GM19463 (cell line): ENCODE measurements around the gene METTL5.
A peak's percentile ranks its signal among the peaks of the same experiment; 100 is the strongest.
"Not testable (repeated sequence)": the region's sequence is repeated elsewhere in the genome, so short reads cannot be mapped to it uniquely, and the experiment has no call there.

Experiments
- ATAC-seq: cut with Tn5 transposase; IDR thresholded peaks from one replicate; pipeline ENCODE4 v1.9.1; 2021; ENCODE audit warnings: mild to moderate bottlenecking, moderate library complexity; ENCODE audit not compliant: unreplicated experiment

Gene METTL5

DNA sequence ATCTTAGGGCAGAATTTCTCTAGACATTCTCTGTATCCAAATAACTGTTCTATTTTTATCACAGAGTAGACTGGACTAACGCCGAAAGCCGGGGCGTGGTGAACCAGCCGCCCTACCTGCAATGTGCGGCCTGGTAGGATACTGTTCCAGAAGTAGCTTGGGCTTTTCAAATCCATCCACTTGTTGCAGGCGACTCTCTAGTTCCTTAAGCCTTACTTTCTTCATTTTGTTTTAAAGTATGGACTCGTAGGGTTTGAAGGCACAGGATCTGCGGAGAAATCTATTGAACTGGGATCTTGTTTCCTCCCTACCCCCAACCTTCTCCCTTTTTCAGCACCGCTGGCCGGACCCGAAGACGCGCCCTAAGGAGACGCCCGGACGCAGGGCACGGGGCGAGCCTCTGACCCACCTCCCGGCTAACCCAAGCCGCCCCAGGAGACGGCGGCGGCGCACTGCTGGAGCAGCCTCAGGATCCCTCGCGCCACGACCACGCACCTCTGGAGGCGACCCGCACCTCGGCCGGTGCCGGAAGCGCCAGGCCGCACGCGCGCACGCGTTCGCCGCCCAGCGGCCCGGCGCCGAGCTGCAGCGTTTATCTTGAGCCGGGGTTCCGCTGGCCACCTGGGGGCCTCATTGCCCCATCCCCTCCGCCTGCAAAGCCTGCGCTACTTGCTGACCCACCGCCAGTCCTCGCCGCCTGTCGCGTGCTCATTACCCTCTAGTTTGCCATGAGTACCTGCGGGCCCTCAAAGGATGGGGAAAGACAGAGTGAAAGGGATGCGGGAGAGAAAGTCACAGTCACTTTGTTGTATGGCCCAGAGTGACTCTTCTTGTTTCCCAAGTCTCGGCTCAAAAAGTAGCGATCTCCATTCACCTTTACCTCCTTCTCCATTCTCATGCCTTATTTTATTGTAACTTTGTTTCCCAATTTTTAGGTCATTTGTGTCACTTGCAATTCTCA is at the start of gene METTL5:
METTL5 (minus strand) TSS at position 533 of the 961 bp plus-strand sequence; CDS start at position 225, 308 bp downstream.
- ATAC-seq: peak; percentile 53

DNA sequence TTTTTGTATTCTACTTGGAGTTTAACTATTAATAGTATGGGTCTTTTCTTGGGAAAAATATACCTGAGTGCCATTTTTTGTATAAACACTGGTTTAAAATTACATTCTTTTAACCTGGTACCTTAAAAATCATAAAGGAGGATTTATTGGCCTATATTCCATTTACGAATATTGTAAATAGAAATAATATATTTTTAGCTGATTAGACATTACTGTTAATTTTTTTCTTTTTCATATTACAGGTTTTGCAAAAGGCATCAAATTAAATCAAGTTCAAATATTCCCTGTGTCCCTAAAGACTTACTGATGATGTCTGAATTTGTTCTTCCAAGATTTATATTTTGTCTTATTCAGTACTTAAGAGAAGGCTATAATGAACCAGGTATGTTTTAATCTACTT is 47.3 kb upstream of the METTL5 start:
- ATAC-seq: no peak

DNA sequence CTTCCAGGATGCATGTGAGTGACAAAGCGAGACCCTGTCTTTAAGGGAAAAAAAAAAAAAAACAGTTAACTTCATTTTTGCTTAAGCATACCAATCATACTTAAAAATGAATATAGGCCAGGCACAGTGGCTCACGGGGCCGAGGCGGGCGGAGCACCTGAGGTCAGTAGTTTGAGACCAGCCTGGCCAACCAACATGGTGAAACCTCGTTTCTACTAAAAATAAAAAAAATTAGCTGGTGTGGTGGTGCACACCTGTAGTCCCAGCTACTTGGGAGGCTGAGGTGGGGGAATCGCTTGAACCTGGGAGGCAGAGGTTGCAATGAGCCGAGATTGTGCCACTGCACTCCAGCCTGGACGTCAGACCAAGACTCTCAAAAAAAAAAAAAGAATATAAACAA is 46.7 kb upstream of the METTL5 start:
- not testable (repeated sequence) for ATAC-seq

DNA sequence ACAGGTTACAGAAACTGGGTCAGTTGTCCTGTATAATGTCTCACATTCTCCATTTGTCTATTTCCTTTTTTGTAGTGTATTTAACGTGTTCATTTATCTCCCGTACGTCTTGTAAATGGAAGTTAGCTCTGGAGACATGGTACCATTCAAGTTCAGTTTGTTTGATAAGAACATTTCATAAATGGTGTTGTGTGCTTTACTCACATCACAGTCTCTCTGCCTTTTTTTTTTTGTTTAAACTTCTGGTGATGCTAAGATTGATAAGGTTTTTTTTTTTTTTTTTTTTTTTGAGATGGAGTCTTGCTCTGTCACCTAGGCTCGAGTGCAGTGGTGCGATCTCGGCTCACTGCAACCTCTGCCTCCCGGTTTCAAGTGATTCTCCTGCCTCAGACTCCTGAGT is 44.2 kb upstream of the METTL5 start:
- no peak for ATAC-seq

- ATAC-seq: no peak
These were observed 42.9 kb upstream of the METTL5 start for GRCh38 chr2:169867579-169867978.

DNA sequence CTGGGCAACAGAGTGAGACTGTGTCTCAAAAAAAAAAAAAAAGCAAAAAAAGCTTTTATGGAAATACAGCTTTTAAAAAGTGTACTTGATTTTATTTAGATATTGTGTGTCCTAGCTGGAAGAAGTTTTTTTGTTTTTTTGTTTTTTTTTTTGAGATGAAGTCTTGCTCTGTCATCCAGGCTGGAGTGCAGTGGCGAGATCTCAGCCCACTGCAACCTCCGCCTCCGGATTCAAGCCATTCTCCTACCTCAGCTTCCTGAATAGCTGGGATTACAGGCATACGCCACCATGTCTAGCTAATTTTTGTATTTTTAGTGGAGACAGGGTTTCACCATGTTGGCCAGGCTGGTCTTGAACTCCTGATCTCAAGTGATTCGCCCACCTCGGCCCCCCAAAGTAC is 41.5 kb upstream of the METTL5 start:
- ATAC-seq: not testable (repeated sequence)

DNA sequence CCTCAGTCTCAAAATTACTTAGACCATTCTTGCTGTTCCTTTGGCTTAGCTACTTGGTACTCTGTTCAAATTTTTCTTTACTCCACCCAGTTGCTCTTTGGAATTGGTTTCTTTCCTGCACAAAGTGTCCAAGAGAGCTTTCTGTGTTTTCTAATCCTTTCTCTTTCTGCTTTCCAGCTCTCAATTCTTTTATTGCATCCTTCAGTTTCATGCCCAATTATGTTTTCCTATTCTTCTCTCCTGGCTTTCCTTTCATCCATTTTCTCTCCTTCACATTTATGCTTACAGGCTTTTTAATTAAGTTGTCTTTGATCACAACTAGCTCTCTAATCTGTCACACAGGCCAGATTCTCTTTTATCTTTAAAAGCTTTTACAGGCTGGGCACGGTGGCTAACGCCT is 40.8 kb upstream of the METTL5 start:
- no peak for ATAC-seq

GRCh38 chr2:169862816-169863215 is 38.1 kb upstream of the METTL5 start:
- no peak for ATAC-seq

DNA sequence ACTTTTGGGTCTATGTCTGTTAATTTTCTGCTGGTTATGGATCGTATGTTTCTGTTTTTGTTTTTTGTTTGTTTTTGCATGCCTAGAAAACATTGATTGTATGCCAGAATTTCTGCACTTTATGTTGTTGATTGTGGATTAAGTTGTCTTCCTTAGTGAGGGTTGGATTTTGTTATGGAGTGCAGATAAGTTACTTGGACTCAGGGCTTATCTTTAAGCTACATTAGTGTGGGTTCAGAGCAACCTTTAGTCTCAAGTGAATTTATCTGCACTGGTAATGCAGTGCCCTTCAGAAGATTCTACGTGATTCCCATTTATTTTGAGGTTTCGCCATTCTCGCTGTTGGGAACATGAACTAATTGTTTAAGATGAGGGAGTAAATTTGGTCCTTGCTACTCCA is 35.4 kb upstream of the METTL5 start:
- ATAC-seq: no peak

GRCh38 chr2:169859423-169859822 is 34.7 kb upstream of the METTL5 start:
- no peak for ATAC-seq

DNA sequence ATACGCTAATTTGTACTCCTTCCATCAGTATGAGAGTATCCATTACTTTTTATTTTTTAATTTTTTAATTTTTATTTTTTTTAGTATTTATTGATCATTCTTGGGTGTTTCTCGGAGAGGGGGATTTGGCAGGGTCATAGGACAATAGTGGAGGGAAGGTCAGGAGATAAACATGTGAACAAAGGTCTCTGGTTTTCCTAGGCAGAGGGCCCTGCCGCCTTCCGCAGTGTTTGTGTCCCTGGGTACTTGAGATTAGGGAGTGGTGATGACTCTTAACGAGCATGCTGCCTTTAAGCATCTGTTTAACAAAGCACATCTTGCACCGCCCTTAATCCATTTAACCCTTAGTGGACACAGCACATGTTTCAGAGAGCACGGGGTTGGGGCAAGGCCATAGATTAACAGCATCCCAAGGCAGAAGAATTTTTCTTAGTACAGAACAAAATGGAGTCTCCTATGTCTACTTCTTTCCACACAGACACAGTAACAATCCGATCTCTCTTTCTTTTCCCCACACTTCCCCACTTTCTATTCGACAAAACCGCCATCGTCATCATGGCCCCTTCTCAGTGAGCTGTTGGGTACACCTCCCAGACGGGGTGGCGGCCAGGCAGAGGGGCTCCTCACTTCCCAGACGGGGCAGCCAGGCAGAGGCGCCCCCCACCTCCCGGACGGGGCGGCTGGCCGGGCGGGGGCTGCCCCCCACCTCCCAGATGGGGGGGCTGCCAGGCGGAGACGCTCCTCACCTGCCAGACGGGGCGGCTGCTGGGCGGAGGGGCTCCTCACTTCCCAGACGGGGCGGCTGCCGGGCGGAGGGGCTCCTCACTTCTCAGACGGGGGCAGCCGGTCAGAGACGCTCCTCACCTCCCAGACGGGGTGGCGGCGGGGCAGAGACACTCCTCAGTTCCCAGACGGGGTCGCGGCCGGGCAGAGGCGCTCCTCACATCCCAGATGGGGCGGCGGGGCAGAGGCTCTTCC is 30.9 kb upstream of the METTL5 start:
- ATAC-seq: not testable (repeated sequence)

- no peak for ATAC-seq
These were observed 28.4 kb upstream of the METTL5 start for GRCh38 chr2:169853041-169853668.

GRCh38 chr2:169849710-169850109 is 25.0 kb upstream of the METTL5 start:
- no peak for ATAC-seq

DNA sequence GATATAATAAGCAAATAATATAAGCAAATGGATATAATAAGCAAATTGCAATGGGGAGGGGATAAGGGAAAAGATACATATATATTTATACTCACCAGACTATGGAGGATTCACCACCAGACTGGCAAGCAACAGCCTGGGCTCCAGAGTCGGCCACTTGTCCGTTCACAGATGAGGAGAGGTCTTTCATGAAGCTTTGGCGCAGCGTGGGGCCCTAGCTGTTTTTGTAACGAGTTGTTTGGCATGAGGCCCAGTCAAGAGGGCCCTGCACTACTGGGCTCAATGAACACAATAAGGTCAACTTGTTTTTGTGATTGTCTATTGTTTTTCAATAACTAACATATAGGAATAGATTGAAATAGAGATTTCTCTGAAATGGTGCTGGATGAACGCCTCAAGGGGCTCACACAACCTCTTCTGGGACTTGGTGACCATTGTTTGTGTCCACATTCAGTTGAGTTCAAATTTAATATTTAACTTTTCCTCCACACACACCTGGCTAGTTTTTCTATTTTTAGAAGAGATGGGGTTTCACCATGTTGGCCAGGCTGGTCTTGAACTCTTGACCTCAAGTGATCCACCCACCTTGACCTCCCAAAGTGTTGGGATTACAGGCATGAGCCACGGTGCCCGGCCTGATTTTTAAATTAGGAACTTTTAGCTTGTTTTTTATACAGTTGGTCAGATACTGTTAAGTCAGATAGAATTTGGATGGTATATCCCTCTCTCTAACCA is 24.4 kb upstream of the METTL5 start:
- ATAC-seq: not testable (repeated sequence)

DNA sequence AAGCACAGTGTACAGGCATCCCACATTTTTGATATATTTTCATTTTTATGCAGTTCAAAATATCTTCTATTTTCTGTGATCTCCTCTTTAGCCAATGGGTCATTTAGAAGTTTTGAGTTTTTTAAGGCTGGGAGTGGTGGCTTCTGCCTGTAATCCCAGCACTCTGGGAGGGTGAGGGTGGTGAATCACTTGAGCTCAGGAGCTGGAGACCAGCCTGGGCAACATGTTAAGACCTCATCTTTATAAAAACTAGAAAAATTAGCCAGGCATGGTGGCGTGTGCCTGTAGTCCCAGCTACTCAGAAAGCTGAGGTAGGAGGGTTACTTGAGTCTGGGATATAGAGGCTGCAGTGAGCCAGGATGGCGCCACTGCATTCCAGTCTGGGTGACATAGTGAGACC is 20.3 kb upstream of the METTL5 start:
- ATAC-seq: no peak

DNA sequence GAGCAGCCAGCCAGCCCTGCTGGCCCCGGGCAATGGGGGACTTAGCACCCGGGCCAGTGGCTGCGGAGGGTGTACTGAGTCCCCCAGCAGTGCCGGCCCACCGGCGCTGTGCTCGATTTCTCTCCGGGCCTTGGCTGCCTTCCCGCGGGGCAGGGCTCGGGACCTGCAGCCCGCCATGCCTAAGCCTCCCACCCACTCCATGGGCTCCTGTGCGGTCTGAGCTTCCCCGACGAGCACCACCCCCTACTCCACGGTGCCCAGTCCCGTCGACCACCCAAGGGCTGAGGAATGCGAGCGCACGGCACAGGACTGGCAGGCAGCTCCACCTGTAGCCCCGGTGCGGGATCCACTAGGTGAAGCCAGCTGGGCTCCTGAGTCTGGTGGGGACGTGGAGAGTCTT is 16.9 kb upstream of the METTL5 start:
- ATAC-seq: not testable (repeated sequence)

- no peak for ATAC-seq
These were observed 16.0 kb upstream of the METTL5 start for GRCh38 chr2:169840747-169841142.

- no peak for ATAC-seq
These were observed 15.4 kb upstream of the METTL5 start for GRCh38 chr2:169839954-169840746.

DNA sequence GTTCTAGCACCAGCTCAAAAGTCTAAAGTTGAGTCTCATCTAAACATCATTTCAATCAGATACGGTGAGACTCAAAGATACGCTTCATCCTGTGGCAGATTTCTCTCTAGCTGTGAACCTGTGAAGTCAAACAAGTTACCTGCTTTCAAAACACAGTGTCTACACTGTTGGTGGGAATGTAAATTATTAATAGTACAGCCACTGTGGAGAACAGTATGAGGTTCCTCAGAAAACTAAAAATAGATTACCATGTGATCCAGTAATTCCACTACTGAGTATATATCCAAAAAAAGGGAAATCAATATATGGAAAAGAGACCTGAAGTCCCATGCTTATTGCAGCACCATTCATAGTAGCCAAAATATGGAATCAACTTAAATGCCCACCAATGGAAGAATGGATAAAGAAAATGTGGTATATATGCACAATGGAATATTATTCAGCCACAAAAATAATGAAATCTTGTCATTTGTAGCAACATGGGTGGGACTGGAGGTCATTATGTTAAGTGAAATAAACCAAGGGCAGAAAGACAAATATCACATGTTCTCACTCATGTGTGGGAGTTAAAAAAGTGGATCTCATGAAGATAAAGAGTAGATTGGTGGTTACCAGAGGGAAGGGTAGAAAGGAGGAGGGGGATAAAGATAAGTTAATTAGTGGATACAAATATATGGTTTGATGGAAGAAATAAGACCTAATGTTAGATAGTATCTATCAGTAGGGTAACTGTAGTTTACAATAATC is 14.2 kb upstream of the METTL5 start:
- ATAC-seq: no peak
